Measurements from ENCODE around the gene CXCL1.

DNA sequence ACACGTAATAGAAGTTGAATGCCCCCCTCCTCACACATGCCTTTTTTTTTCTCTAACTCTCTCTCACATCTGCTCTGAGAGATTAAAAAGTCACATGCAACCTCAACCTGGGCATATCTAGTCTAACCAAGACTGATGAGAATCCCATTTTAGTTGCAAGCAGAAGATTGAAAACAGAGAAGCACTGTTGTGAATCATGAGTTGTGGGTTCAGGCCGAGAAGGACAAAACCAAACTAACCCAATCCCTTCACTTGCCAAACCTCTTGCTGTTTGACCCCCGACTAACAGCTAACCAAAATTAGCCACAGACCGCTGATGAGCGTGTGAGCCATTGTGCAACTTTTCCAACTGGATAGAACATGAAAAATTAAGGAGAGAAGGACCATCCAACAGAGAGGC is 31.8 kb downstream of the CXCL1 start:
- TF ChIP-seq EZH2 (IDR thresholded peaks at IDR 0.05; ENCODE audit: insufficient read depth, low read length), result no peak
- TF ChIP-seq, protein P1, sequence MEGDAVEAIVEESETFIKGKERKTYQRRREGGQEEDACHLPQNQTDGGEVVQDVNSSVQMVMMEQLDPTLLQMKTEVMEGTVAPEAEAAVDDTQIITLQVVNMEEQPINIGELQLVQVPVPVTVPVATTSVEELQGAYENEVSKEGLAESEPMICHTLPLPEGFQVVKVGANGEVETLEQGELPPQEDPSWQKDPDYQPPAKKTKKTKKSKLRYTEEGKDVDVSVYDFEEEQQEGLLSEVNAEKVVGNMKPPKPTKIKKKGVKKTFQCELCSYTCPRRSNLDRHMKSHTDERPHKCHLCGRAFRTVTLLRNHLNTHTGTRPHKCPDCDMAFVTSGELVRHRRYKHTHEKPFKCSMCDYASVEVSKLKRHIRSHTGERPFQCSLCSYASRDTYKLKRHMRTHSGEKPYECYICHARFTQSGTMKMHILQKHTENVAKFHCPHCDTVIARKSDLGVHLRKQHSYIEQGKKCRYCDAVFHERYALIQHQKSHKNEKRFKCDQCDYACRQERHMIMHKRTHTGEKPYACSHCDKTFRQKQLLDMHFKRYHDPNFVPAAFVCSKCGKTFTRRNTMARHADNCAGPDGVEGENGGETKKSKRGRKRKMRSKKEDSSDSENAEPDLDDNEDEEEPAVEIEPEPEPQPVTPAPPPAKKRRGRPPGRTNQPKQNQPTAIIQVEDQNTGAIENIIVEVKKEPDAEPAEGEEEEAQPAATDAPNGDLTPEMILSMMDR (IDR thresholded peaks at IDR 0.05; ENCODE audit: insufficient read depth, low read depth, low read length), result no peak
